ENCODE measurements around the gene DOCK10. TPM values are rescaled to one million over a fixed set of nuclear protein-coding genes. Genes with fewer than 3 reads are reported as not detected.

Gene DOCK10
- total RNA-seq, 1 experiment from 2014 or later: 0.96 TPM

DNA sequence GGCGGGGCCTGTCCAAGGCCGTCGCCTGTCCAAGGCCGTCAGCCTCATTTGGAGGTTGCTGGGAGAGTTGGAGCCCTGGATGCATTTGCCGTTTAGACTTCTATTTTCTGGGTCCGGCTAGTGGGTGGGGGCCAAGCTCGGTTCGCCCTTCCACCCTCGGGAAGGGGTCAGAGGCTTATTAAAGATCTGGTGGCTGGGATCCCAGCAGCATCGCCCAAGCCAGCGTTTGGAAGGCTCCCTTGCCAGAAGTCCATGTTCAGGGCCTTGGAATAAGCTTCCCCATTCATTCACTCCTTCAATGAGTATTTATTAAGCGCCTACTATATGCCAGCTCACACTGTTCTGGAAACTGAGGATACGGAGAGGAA lies 516 bp upstream of the DOCK10 start:
- H3K27me3 Mint-ChIP-seq (ENCODE audit: insufficient read depth, unreplicated experiment): peaks cover 65% of the 10 kb centered on the region
- BruUV-seq (replicated peaks): no TSS peak
- ChIA-PET CTCF (interaction anchor here (0.6 to 1.2 kb wide), 3 partner anchors 13 to 41 kb away, joined by 3 to 4 read pairs (median 3); no protein-coding TSS in a partner anchor), POLR2A (no interaction called here)
- intact Hi-C loops (cut with micrococcal nuclease): no loop called here
- H3K36me3 Mint-ChIP-seq (ENCODE audit: insufficient read depth, unreplicated experiment): no peaks in the 10 kb centered on the region
- H3K4me3 Mint-ChIP-seq (ENCODE audit: unreplicated experiment): peak overlapping the region; percentile 65
- TF ChIP-seq, protein P1, sequence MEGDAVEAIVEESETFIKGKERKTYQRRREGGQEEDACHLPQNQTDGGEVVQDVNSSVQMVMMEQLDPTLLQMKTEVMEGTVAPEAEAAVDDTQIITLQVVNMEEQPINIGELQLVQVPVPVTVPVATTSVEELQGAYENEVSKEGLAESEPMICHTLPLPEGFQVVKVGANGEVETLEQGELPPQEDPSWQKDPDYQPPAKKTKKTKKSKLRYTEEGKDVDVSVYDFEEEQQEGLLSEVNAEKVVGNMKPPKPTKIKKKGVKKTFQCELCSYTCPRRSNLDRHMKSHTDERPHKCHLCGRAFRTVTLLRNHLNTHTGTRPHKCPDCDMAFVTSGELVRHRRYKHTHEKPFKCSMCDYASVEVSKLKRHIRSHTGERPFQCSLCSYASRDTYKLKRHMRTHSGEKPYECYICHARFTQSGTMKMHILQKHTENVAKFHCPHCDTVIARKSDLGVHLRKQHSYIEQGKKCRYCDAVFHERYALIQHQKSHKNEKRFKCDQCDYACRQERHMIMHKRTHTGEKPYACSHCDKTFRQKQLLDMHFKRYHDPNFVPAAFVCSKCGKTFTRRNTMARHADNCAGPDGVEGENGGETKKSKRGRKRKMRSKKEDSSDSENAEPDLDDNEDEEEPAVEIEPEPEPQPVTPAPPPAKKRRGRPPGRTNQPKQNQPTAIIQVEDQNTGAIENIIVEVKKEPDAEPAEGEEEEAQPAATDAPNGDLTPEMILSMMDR (IDR thresholded peaks at IDR 0.05; ENCODE audit: unreplicated experiment): no peak
- no peak overlapping the region for H3K27ac Mint-ChIP-seq (ENCODE audit: low read depth, unreplicated experiment)
- DNase-seq (ENCODE audit: unreplicated experiment): no peak
- no peaks in the 10 kb centered on the region for H3K9me3 Mint-ChIP-seq (ENCODE audit: unreplicated experiment)
- peaks cover 6% of the 10 kb centered on the region for H3K4me1 Mint-ChIP-seq (ENCODE audit: insufficient read depth, unreplicated experiment)

DNA sequence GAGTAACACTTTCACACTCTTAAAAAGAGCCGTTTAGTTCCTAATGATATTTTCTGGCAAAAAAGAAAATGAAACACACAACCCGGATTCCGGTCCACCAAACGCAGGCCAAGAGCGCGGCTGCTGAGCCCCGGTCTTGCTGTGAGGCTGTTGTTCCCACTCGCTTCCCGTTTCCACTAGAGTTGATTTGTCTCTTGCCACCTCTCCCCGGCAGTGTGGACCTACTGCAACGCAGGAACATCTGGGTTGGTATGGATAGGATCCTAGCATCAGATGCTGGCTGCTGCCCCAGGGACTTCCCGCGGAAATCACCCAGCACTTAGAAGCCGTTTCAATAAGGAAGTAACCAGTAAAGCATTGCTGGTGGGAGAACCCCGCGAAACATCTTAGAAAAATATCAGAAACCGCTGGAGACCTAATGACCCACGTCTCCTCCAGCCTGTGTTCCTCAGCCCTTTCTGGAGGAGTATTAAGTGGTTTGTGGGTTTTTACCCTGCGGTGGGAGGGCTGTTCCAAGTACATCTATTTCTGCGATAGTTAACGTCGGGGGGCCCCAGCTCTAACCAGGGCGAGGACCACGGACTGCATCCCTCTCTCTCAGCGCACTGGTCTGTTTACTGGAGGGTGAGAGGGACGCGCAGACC lies 939 bp downstream of the DOCK10 start:
- Mint-ChIP-seq H3K36me3 (ENCODE audit: insufficient read depth, unreplicated experiment) (no peaks in the 10 kb centered on the region), H3K4me3 (ENCODE audit: unreplicated experiment) (peak overlapping the region; percentile 65), H3K4me1 (ENCODE audit: insufficient read depth, unreplicated experiment) (peaks cover 6% of the 10 kb centered on the region), H3K9me3 (ENCODE audit: unreplicated experiment) (no peaks in the 10 kb centered on the region), H3K27me3 (ENCODE audit: insufficient read depth, unreplicated experiment) (peaks cover 51% of the 10 kb centered on the region), H3K27ac (ENCODE audit: low read depth, unreplicated experiment) (no peak overlapping the region)
- intact Hi-C loops (cut with micrococcal nuclease): no loop called here
- no TSS peak for BruUV-seq (replicated peaks)
- TF ChIP-seq, protein P1 (IDR thresholded peaks at IDR 0.05; ENCODE audit: unreplicated experiment): no peak
- ChIA-PET CTCF (interaction anchor here (0.5 to 0.7 kb wide), 3 partner anchors 40 to 673 kb away, joined by 3 to 4 read pairs (median 3); no protein-coding TSS in a partner anchor), POLR2A (interaction anchor here (0.9 kb wide), 1 partner anchor 15 kb away, joined by 4 read pairs; no protein-coding TSS in a partner anchor)
- peak; percentile 29 for DNase-seq (ENCODE audit: unreplicated experiment)

DNA sequence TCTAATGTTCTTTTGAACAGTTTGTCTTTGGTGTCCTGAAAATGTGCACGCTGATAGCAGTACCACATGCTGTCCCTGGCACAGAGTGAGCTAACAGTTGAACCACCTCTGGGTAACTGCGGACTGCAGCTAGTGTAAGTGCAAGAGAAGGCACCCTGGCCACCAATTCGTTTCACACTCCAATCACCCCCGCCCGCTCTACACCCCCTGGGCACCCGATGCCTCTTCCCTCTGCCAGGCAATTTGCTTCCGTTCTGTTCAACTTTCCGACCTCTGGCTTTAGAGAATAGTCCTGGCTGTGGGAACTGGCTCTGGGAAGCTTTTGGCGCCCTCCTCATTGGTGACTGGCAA lies 1.4 kb downstream of the DOCK10 start:
- Mint-ChIP-seq H3K4me1 (ENCODE audit: insufficient read depth, unreplicated experiment) (peaks cover 6% of the 10 kb centered on the region), H3K36me3 (ENCODE audit: insufficient read depth, unreplicated experiment) (no peaks in the 10 kb centered on the region), H3K4me3 (ENCODE audit: unreplicated experiment) (peak overlapping the region; percentile 65), H3K9me3 (ENCODE audit: unreplicated experiment) (no peaks in the 10 kb centered on the region), H3K27me3 (ENCODE audit: insufficient read depth, unreplicated experiment) (peaks cover 46% of the 10 kb centered on the region), H3K27ac (ENCODE audit: low read depth, unreplicated experiment) (no peak overlapping the region)
- BruUV-seq (replicated peaks): no TSS peak
- ChIA-PET POLR2A (no interaction called here), CTCF (interaction anchor here (0.7 kb wide), 2 partner anchors 40 to 618 kb away, joined by 3 to 4 read pairs; no protein-coding TSS in a partner anchor)
- TF ChIP-seq, protein P1 (IDR thresholded peaks at IDR 0.05; ENCODE audit: unreplicated experiment): no peak
- DNase-seq (ENCODE audit: unreplicated experiment): no peak
- intact Hi-C loops (cut with micrococcal nuclease): no loop called here

DNA sequence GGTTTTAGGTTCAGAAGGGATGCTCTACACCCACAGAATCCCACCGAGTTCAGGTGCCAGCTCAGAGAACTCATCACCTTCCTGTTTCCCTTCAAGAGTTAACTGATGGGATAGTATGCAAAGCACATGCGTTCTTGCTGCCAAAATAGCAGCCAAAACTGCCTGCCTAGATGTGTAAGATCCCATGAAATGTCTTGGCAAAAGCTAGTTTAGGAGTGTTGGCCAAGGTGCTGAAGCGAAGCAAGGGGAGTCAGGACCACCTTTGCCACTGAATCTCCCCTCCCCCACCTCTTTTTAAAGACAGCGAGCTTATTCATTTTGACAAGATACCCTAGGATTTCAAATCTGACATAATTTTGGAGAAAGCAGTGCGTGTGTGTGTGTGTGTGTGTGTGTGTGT lies 2.1 kb downstream of the DOCK10 start:
- Mint-ChIP-seq H3K4me3 (ENCODE audit: unreplicated experiment) (no peak overlapping the region), H3K27ac (ENCODE audit: low read depth, unreplicated experiment) (no peak overlapping the region), H3K4me1 (ENCODE audit: insufficient read depth, unreplicated experiment) (peaks cover 6% of the 10 kb centered on the region), H3K9me3 (ENCODE audit: unreplicated experiment) (no peaks in the 10 kb centered on the region), H3K36me3 (ENCODE audit: insufficient read depth, unreplicated experiment) (no peaks in the 10 kb centered on the region), H3K27me3 (ENCODE audit: insufficient read depth, unreplicated experiment) (peaks cover 42% of the 10 kb centered on the region)
- TF ChIP-seq, protein P1 (IDR thresholded peaks at IDR 0.05; ENCODE audit: unreplicated experiment): no peak
- BruUV-seq (replicated peaks): no TSS peak
- intact Hi-C loops (cut with micrococcal nuclease): no loop called here
- CTCF ChIA-PET: interaction anchor here (0.6 to 0.7 kb wide), 2 partner anchors 27 to 509 kb away, joined by 3 to 4 read pairs; no protein-coding TSS in a partner anchor
- DNase-seq (ENCODE audit: unreplicated experiment): no peak
- POLR2A ChIA-PET: no interaction called here

Data from MCF 10A (cell line).